Islet precursor cell (in vitro differentiated cells): ENCODE results near the gene LAMA5.

Experiments used
- DNase-seq: peaks from one replicate; pipeline ENCODE4 v3.0.0-alpha.2; 2018

LAMA5 gene

GRCh38 chr20:62342910-62343309, 24.2 kb downstream of the LAMA5 start:
- no peak for DNase-seq

- DNase-seq: no peak
Measured at GRCh38 chr20:62339647-62340062, 27.5 kb downstream of the LAMA5 start.

GRCh38 chr20:62338294-62338620, 28.9 kb downstream of the LAMA5 start:
- no peak for DNase-seq

GRCh38 chr20:62337558-62338293, 29.4 kb downstream of the LAMA5 start:
- DNase-seq: no peak

- DNase-seq: no peak
Measured at GRCh38 chr20:62336775-62337557, 30.1 kb downstream of the LAMA5 start.

- peak; percentile 74 for DNase-seq
Measured at GRCh38 chr20:62336329-62336728, 30.8 kb downstream of the LAMA5 start.

GRCh38 chr20:62335532-62335931, 31.6 kb downstream of the LAMA5 start:
- DNase-seq: no peak

- no peak for DNase-seq
Measured at GRCh38 chr20:62334881-62335280, 32.2 kb downstream of the LAMA5 start.

GRCh38 chr20:62333820-62334595, 33.1 kb downstream of the LAMA5 start:
- DNase-seq: no peak

GRCh38 chr20:62332989-62333819, 33.9 kb downstream of the LAMA5 start:
- no peak for DNase-seq

GRCh38 chr20:62332421-62332820, 34.7 kb downstream of the LAMA5 start:
- no peak for DNase-seq

- DNase-seq: no peak
Measured at GRCh38 chr20:62331347-62331746, 35.8 kb downstream of the LAMA5 start.

- no peak for DNase-seq
Measured at GRCh38 chr20:62330576-62331317, 36.4 kb downstream of the LAMA5 start.

- no peak for DNase-seq
Measured at GRCh38 chr20:62329389-62330377, 37.4 kb downstream of the LAMA5 start.

GRCh38 chr20:62328684-62329388, 38.3 kb downstream of the LAMA5 start:
- DNase-seq: no peak

- DNase-seq: no peak
Measured at GRCh38 chr20:62327726-62328495, 39.2 kb downstream of the LAMA5 start.

- no peak for DNase-seq
Measured at GRCh38 chr20:62326959-62327725, 40.0 kb downstream of the LAMA5 start.

- DNase-seq: no peak
Measured at GRCh38 chr20:62326559-62326958, 40.6 kb downstream of the LAMA5 start.
